Neuronal stem cell (in vitro differentiated cells): ENCODE measurements around the gene PDE4C.
A peak's percentile ranks its signal among the peaks of the same experiment; 100 is the strongest.

Experiments
- DNase-seq: peaks from one replicate; pipeline ENCODE4 v3.0.0-alpha.2; 2013; ENCODE audit warnings: low spot score
- H2AFZ ChIP-seq: one replicate; pipeline ENCODE4 v1.6.1; 2013; ENCODE audit warnings: mild to moderate bottlenecking, low read length, inconsistent platforms
- H2AK5ac ChIP-seq: 2 replicates; pipeline ENCODE4 v1.6.1; 2013; ENCODE audit warnings: low read depth, mild to moderate bottlenecking, inconsistent platforms, low read length, moderate library complexity, mixed read lengths
- H2BK120ac ChIP-seq: 2 replicates; pipeline ENCODE4 v1.6.1; 2013; ENCODE audit warnings: low read depth, mild to moderate bottlenecking, inconsistent platforms, low read length, moderate library complexity, mixed read lengths
- H2BK12ac ChIP-seq: one replicate; pipeline ENCODE4 v1.6.1; 2013; ENCODE audit warnings: low read length, inconsistent platforms
- H2BK15ac ChIP-seq: 2 replicates; pipeline ENCODE4 v1.6.1; 2013; ENCODE audit warnings: mild to moderate bottlenecking, low read length, inconsistent platforms, mixed read lengths
- H2BK5ac ChIP-seq: one replicate; pipeline ENCODE4 v1.6.1; 2013; ENCODE audit warnings: inconsistent platforms, mild to moderate bottlenecking, low read length, moderate library complexity
- H3K14ac ChIP-seq: one replicate; pipeline ENCODE4 v1.6.1; 2013; ENCODE audit warnings: low read length, inconsistent platforms
- H3K18ac ChIP-seq: 2 replicates; pipeline ENCODE4 v1.6.1; 2013; ENCODE audit warnings: low read length, inconsistent platforms
- H3K23ac ChIP-seq: 2 replicates; pipeline ENCODE4 v1.6.1; 2013; ENCODE audit warnings: low read depth, mild to moderate bottlenecking, mixed read lengths, low read length, inconsistent platforms; ENCODE audit not compliant: poor library complexity
- H3K27ac ChIP-seq: replicated peaks from 3 replicates; pipeline ENCODE4 v1.5.1; 2013; ENCODE audit warnings: low read length, inconsistent platforms
- H3K27me3 ChIP-seq, 3 experiments: 2 replicates each; pipeline ENCODE4 v1.6.1; 2013; ENCODE audit warnings: low read length in 3 of 3, mild to moderate bottlenecking in 2 of 3, inconsistent platforms in 1 of 3, low read depth in 1 of 3, mixed read lengths in 1 of 3, moderate library complexity in 1 of 3; ENCODE audit not compliant: control insufficient read depth in 3 of 3, insufficient read depth in 3 of 3
- H3K36me3 ChIP-seq, 2 donors: replicated peaks in 1 of 2; 2 replicates each; pipeline ENCODE4 v1.6.1; 2013; ENCODE audit warnings: low read length in 2 of 2; ENCODE audit not compliant: control insufficient read depth in 2 of 2, insufficient read depth in 2 of 2
- H3K4ac ChIP-seq: 2 replicates; pipeline ENCODE4 v1.6.1; 2013; ENCODE audit warnings: inconsistent platforms, mild to moderate bottlenecking, low read length, moderate library complexity
- H3K4me1 ChIP-seq, 2 donors: 1 replicate in 1 of 2; 2 replicates in 1 of 2; pipeline ENCODE4 v1.6.1; 2013; ENCODE audit warnings: low read length in 2 of 2, low read depth in 1 of 2; ENCODE audit not compliant: control insufficient read depth in 2 of 2, insufficient read depth in 1 of 2
- H3K4me2 ChIP-seq: one replicate; pipeline ENCODE4 v1.6.1; 2013; ENCODE audit warnings: mild to moderate bottlenecking, low read length, inconsistent platforms; ENCODE audit not compliant: insufficient read depth, poor library complexity, severe bottlenecking
- H3K4me3 ChIP-seq, 2 donors: 2 replicates each; pipeline ENCODE4 v1.5.1; 2013; ENCODE audit warnings: low read length in 2 of 2, mild to moderate bottlenecking in 2 of 2, inconsistent platforms in 1 of 2, moderate library complexity in 1 of 2
- H3K79me1 ChIP-seq: one replicate; pipeline ENCODE4 v1.6.1; 2013; ENCODE audit warnings: low read depth, mild to moderate bottlenecking, inconsistent platforms, low read length, moderate library complexity
- H3K9ac ChIP-seq: one replicate; pipeline ENCODE4 v1.6.1; 2013; ENCODE audit warnings: mild to moderate bottlenecking, low read depth, low read length, inconsistent platforms; ENCODE audit not compliant: poor library complexity
- H3K9me3 ChIP-seq, 2 donors: replicated peaks in 1 of 2; 2 replicates each; pipeline versions ENCODE3 to v1.6.1; 2013; ENCODE audit warnings: low read length in 2 of 2, mild to moderate bottlenecking in 2 of 2, inconsistent platforms in 1 of 2, low read depth in 1 of 2, mixed read lengths in 1 of 2, moderate library complexity in 1 of 2; ENCODE audit not compliant: control insufficient read depth in 2 of 2, insufficient read depth in 1 of 2
- H4K8ac ChIP-seq: one replicate; pipeline ENCODE4 v1.6.1; 2013; ENCODE audit warnings: low read depth, mild to moderate bottlenecking, inconsistent platforms, low read length, moderate library complexity
- H4K91ac ChIP-seq: one replicate; pipeline ENCODE4 v1.6.1; 2013; ENCODE audit warnings: low read length, low read depth, mild to moderate bottlenecking, inconsistent platforms; ENCODE audit not compliant: poor library complexity
- WGBS, 2 donors: extraction: QIAGEN DNeasy Blood & Tissue Kit; methylation state at CpG; one replicate each; pipeline ENCODE4 v1.1.7; 2013; ENCODE audit warnings: missing lambda C conversion rate in 2 of 2, mixed read lengths in 1 of 2; ENCODE audit not compliant: insufficient read length in 2 of 2, insufficient replicate concordance in 1 of 2; ENCODE audit errors: extremely low coverage in 2 of 2; 5-methylcytosine and 5-hydroxymethylcytosine counted together

PDE4C gene

GRCh38 chr19:18194554-18195238 is 31.5 kb downstream of the PDE4C start:
- Histone ChIP-seq H3K27ac (no peak overlapping the region), H3K23ac (no peak overlapping the region), H2BK12ac (no peak overlapping the region), H3K4me2 (no peak overlapping the region), H3K4me1 (peaks cover 7 to 14% of the 10 kb centered on the region in 2 donors), H3K4ac (no peak overlapping the region), H3K14ac (no peak overlapping the region), H3K18ac (no peak overlapping the region), H3K4me3 (peak overlapping the region in 1 of 2 donors; percentile 75), H3K9ac (no peak overlapping the region), H2AFZ (no peak overlapping the region), H3K36me3 (peaks cover 8 to 35% of the 10 kb centered on the region in 2 donors), H3K79me1 (peaks cover 1% of the 10 kb centered on the region), H2BK15ac (no peak overlapping the region), H3K9me3 (no peaks in the 10 kb centered on the region), H2BK120ac (no peak overlapping the region), H2AK5ac (no peak overlapping the region), H4K8ac (no peak overlapping the region), H3K27me3 (no peaks in the 10 kb centered on the region), H4K91ac (no peak overlapping the region), H2BK5ac (no peak overlapping the region)
- no CpG with 5 or more reads among the region's 27 CpGs for WGBS, 2 donors
- no peak for DNase-seq

- H3K27me3 ChIP-seq: no peaks in the 10 kb centered on the region
- H2BK5ac ChIP-seq: no peak overlapping the region
Measured at GRCh38 chr19:18194181-18194530, 32.1 kb downstream of the PDE4C start.

GRCh38 chr19:18193388-18194180 is 32.7 kb downstream of the PDE4C start:
- H3K9ac ChIP-seq: peak overlapping the region; percentile 98
- peaks cover under 1% of the 10 kb centered on the region for H3K79me1 ChIP-seq
- H3K4ac ChIP-seq: no peak overlapping the region
- no peak overlapping the region for H4K8ac ChIP-seq
- peak overlapping the region; percentile 61 for H2BK120ac ChIP-seq
- H3K27me3 ChIP-seq: no peaks in the 10 kb centered on the region
- DNase-seq: no peak
- no peak overlapping the region for H4K91ac ChIP-seq
- peak overlapping the region; percentile 54 for H3K27ac ChIP-seq
- no CpG with 5 or more reads among the region's 46 CpGs for WGBS, 2 donors
- no peak overlapping the region for H2BK12ac ChIP-seq
- no peak overlapping the region for H3K14ac ChIP-seq
- H2BK5ac ChIP-seq: no peak overlapping the region
- H3K36me3 ChIP-seq: peaks cover 8 to 27% of the 10 kb centered on the region in 2 donors
- peak overlapping the region; percentile 90 for H3K18ac ChIP-seq
- peak overlapping the region; percentile 27 for H3K23ac ChIP-seq
- peak overlapping the region; percentile 40 for H2AK5ac ChIP-seq
- peak overlapping the region; percentile 86 for H2AFZ ChIP-seq
- peak overlapping the region; percentile 66 for H3K4me2 ChIP-seq
- no peaks in the 10 kb centered on the region for H3K9me3 ChIP-seq
- peak overlapping the region; percentile 89 for H2BK15ac ChIP-seq
- H3K4me3 ChIP-seq: peak overlapping the region; percentile 75 to 94
- H3K4me1 ChIP-seq: peaks cover 7 to 14% of the 10 kb centered on the region in 2 donors

More at GRCh38 chr19:18194181-18194530, 32.1 kb downstream of the PDE4C start:
- H3K4me2 ChIP-seq: no peak overlapping the region
- no peak overlapping the region for H3K4ac ChIP-seq
- peaks cover 7 to 14% of the 10 kb centered on the region in 2 donors for H3K4me1 ChIP-seq
- DNase-seq: no peak
- peak overlapping the region; percentile 40 for H2AK5ac ChIP-seq
- no peak overlapping the region for H3K14ac ChIP-seq
- H4K91ac ChIP-seq: no peak overlapping the region
- peak overlapping the region; percentile 78 for H3K9ac ChIP-seq
- no peak overlapping the region for H4K8ac ChIP-seq
- H2BK12ac ChIP-seq: no peak overlapping the region
- H2BK120ac ChIP-seq: no peak overlapping the region
- H3K79me1 ChIP-seq: peaks cover 1% of the 10 kb centered on the region
- H3K23ac ChIP-seq: no peak overlapping the region
- no peak overlapping the region for H2BK15ac ChIP-seq
- no peaks in the 10 kb centered on the region for H3K9me3 ChIP-seq
- H2AFZ ChIP-seq: no peak overlapping the region
- WGBS, 2 donors: no CpG with 5 or more reads among the region's 12 CpGs
- H3K27ac ChIP-seq: no peak overlapping the region
- H3K4me3 ChIP-seq: peak overlapping the region; percentile 75 to 94
- peaks cover 8 to 31% of the 10 kb centered on the region in 2 donors for H3K36me3 ChIP-seq
- no peak overlapping the region for H3K18ac ChIP-seq
